PFSK-1 (cell line): ENCODE data around the gene PASK.

Experiments used
- FOXP2 ChIP-seq: optimal IDR thresholded peaks from 2 replicates; pipeline ENCODE3; 2011; ENCODE audit warnings: borderline replicate concordance, control low read depth, inconsistent platforms; ENCODE audit not compliant: insufficient read depth; ENCODE audit errors: extremely low read length, extremely low read depth
- POLR2AphosphoS5 ChIP-seq: IDR thresholded peaks from 2 replicates; pipeline ENCODE4 v1.6.1; 2012; ENCODE audit warnings: low read depth, mild to moderate bottlenecking, control low read depth, low read length, moderate library complexity
- SIN3A ChIP-seq: IDR thresholded peaks from 2 replicates; pipeline ENCODE4 v1.6.1; 2012; ENCODE audit warnings: mild to moderate bottlenecking, low read length, moderate library complexity, borderline replicate concordance; ENCODE audit not compliant: insufficient read depth
- TAF1 ChIP-seq: IDR thresholded peaks from 2 replicates; pipeline ENCODE4 v1.6.1; 2012; ENCODE audit warnings: low read length, control low read depth, borderline replicate concordance; ENCODE audit not compliant: insufficient read depth
- TF ChIP-seq, protein P1 (sequence below), 2 experiments: IDR thresholded peaks; 2 replicates each; pipeline versions ENCODE4 v1.6.1 to v1.8.0; 2011 to 2012; ENCODE audit warnings: low read depth in 2 of 2, low read length in 2 of 2, control low read depth in 1 of 2, inconsistent platforms in 1 of 2, mild to moderate bottlenecking in 1 of 2, moderate library complexity in 1 of 2; ENCODE audit not compliant: insufficient read depth in 1 of 2

DNA sequence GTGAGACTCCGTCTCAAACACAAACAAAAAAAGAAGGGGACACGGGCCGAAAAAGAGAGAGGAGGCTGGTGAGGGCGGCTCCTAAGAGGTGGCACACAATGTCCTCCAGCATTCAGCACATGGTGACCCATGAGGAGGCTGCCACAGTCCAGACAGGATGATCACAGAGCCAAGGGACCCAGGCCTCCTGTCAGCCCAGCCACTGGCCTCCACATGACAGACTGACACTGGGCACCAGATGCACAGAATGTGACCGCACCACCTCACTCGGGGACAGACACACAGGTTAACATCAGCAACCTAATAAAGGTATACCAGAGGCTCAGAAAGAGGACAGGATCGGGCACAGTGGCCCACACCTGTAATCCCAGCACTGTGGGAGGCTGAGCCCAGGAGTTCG lies 21.0 kb downstream of the PASK start:
- no peak for TF ChIP-seq POLR2AphosphoS5
- TF ChIP-seq, protein P1, sequence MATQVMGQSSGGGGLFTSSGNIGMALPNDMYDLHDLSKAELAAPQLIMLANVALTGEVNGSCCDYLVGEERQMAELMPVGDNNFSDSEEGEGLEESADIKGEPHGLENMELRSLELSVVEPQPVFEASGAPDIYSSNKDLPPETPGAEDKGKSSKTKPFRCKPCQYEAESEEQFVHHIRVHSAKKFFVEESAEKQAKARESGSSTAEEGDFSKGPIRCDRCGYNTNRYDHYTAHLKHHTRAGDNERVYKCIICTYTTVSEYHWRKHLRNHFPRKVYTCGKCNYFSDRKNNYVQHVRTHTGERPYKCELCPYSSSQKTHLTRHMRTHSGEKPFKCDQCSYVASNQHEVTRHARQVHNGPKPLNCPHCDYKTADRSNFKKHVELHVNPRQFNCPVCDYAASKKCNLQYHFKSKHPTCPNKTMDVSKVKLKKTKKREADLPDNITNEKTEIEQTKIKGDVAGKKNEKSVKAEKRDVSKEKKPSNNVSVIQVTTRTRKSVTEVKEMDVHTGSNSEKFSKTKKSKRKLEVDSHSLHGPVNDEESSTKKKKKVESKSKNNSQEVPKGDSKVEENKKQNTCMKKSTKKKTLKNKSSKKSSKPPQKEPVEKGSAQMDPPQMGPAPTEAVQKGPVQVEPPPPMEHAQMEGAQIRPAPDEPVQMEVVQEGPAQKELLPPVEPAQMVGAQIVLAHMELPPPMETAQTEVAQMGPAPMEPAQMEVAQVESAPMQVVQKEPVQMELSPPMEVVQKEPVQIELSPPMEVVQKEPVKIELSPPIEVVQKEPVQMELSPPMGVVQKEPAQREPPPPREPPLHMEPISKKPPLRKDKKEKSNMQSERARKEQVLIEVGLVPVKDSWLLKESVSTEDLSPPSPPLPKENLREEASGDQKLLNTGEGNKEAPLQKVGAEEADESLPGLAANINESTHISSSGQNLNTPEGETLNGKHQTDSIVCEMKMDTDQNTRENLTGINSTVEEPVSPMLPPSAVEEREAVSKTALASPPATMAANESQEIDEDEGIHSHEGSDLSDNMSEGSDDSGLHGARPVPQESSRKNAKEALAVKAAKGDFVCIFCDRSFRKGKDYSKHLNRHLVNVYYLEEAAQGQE (IDR thresholded peaks at IDR 0.05; ENCODE audit: insufficient read depth in 1 of 2, low read depth in 2 of 2, low read length in 2 of 2) = no peak
- TF ChIP-seq SIN3A = no peak
- no peak for TF ChIP-seq TAF1
- TF ChIP-seq FOXP2 = no peak
